Large intestine (tissue), 12 donors: Measurements from ENCODE around the gene SERTAD4. TPM values are rescaled to one million over a fixed set of nuclear protein-coding genes. Genes with fewer than 3 reads are reported as not detected.
"Not testable (repeated sequence)": the region's sequence is repeated elsewhere in the genome, so short reads cannot be mapped to it uniquely, and the experiment has no call there.

Source experiments
- DNase-seq, 2 donors: peaks; one replicate each; pipeline versions ENCODE4 v3.0.0 to v3.0.0-alpha.2; 2013
- H3K27ac ChIP-seq: one replicate; pipeline ENCODE4 v1.5.1; 2013; ENCODE audit warnings: low read length
- H3K27me3 ChIP-seq: 2 replicates; pipeline ENCODE4 v1.6.1; 2013; ENCODE audit warnings: low read length; ENCODE audit not compliant: control insufficient read depth, insufficient read depth
- H3K36me3 ChIP-seq: 2 replicates; pipeline ENCODE4 v1.6.1; 2013; ENCODE audit warnings: low read length; ENCODE audit not compliant: control insufficient read depth, insufficient read depth
- H3K4me1 ChIP-seq: one replicate; pipeline ENCODE4 v1.6.1; 2013; ENCODE audit warnings: low read length; ENCODE audit not compliant: control insufficient read depth, insufficient read depth
- H3K4me3 ChIP-seq: one replicate; pipeline ENCODE4 v1.5.1; 2013; ENCODE audit warnings: low read length
- H3K9me3 ChIP-seq: one replicate; pipeline ENCODE4 v1.6.1; 2013; ENCODE audit warnings: mild to moderate bottlenecking, low read depth, low read length, moderate library complexity; ENCODE audit not compliant: control insufficient read depth
- WGBS: methylation state at CpG from one replicate; pipeline ENCODE4 v1.1.5; 2013; ENCODE audit warnings: low lambda C conversion rate; ENCODE audit not compliant: insufficient coverage; 5-methylcytosine and 5-hydroxymethylcytosine counted together
- long read RNA-seq, 11 donors: transcript quantifications; one replicate each; lab custom pipeline, GENCODE V29; 2026
- polyA plus RNA-seq: library from polyadenylated mRNA; unstranded; fragments of 120-200 nt; gene quantifications from one replicate; pipeline ENCODE4 v1.2.1, GENCODE V29; 2013

Gene SERTAD4
- polyA plus RNA-seq = 2.2 TPM
- long read RNA-seq, donor 1 = 0 reads
- long read RNA-seq, donor 2 = 0 reads
- long read RNA-seq, donor 3 = 0 reads
- long read RNA-seq, donor 4 = 0 reads
- long read RNA-seq, donor 5, full-length matches to known transcripts = 1 of 1 reads
- long read RNA-seq, donor 5, partial matches to known transcripts = 0 of 1 reads
- long read RNA-seq, donor 5, other reads (novel, unspliced or antisense) = 0 of 1 reads
- long read RNA-seq, donor 6, full-length matches to known transcripts = 2 of 2 reads
- long read RNA-seq, donor 6, partial matches to known transcripts = 0 of 2 reads
- long read RNA-seq, donor 6, other reads (novel, unspliced or antisense) = 0 of 2 reads
- long read RNA-seq, donor 7, full-length matches to known transcripts = 1 of 1 reads
- long read RNA-seq, donor 7, partial matches to known transcripts = 0 of 1 reads
- long read RNA-seq, donor 7, other reads (novel, unspliced or antisense) = 0 of 1 reads
- long read RNA-seq, donor 8, full-length matches to known transcripts = 1 of 1 reads
- long read RNA-seq, donor 8, partial matches to known transcripts = 0 of 1 reads
- long read RNA-seq, donor 8, other reads (novel, unspliced or antisense) = 0 of 1 reads
- long read RNA-seq, donor 9 = 0 reads
- long read RNA-seq, donor 10, partial matches to known transcripts = 0 of 2 reads
- long read RNA-seq, donor 10, other reads (novel, unspliced or antisense) = 0 of 2 reads
- long read RNA-seq, donor 11, full-length matches to known transcripts = 3 of 3 reads
- long read RNA-seq, donor 11, partial matches to known transcripts = 0 of 3 reads
- long read RNA-seq, donor 11, other reads (novel, unspliced or antisense) = 0 of 3 reads

- peaks cover 63% of the 10 kb centered on the region for H3K27me3 ChIP-seq
- peak in 1 of 2 donors; percentile 56 for DNase-seq
- WGBS = no CpG with 5 or more reads among the region's 81 CpGs
- H3K4me1 ChIP-seq = peaks cover 9% of the 10 kb centered on the region
- peaks cover 6% of the 10 kb centered on the region for H3K9me3 ChIP-seq
- no peak within 1 kb of the TSS for H3K27ac ChIP-seq
- H3K36me3 ChIP-seq = no peaks in the 10 kb centered on the region
- peak within 1 kb of the TSS; percentile 53 for H3K4me3 ChIP-seq
Measured at GRCh38 chr1:210232511-210233215, at the start of gene SERTAD4. Gene SERTAD4, plus strand, starts transcription at chr1:210232796. Its CDS starts 5,165 bp downstream, at chr1:210237961.

DNA sequence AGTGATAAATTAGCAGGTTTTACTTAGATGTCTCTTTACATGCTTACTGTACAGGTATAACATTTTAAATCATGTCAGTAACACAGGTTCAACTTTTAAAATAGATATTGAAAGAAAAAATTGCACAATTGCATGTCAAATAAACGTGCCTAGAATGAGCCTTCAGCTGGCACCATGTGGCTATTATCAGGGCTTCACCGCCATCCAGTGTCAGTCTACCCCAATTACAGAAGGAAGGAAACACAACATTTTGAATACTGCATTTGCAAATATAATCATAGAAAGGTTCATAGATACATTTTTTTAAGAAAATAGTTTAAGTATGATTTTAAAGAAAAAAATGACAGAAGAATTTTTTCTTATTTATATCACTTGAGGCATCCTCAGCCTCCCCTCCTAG lies 47.5 kb upstream of the SERTAD4 start:
- H3K4me1 ChIP-seq = no peaks in the 10 kb centered on the region
- no peaks in the 10 kb centered on the region for H3K9me3 ChIP-seq
- H3K27ac ChIP-seq = no peak overlapping the region
- 80% methylated on average over 1 of the region's 2 CpGs for WGBS
- no peak overlapping the region for H3K4me3 ChIP-seq
- peaks cover 2% of the 10 kb centered on the region for H3K27me3 ChIP-seq
- H3K36me3 ChIP-seq = no peaks in the 10 kb centered on the region
- DNase-seq = no peak

DNA sequence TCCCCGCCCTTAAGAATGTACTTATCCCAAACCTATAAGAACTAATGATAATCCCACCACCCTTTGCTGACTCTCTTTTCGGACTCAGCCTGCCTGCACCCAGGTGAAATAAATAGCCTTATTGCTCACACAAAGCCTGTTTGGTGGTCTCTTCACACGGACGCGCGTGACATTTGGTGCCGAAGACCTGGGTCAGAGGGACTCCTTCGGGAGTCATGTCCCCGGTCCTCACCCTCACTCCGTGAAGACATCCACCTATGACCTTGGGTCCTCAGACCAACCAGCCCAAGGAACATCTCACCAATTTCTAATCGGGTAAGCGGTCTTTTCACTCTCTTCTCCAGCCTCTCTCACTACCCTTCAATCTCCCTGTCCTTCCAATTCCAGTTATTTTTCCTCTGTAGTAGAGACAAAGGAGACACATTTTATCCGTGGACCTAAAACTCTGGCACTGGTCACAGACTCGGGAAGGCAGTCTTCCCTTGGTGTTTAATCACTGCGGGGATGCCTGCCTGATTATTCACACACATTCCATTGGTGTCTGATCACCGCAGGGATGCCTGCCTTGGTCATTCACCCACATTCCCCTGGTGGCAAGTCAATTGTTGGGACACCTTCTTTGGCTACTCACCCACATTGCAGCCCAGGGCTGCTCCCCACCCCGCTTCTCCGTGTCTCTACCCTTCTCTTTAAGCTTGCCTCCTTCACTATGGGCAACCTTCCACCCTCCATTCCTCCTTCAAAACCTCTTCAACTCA lies 44.6 kb upstream of the SERTAD4 start:
- not testable (repeated sequence) for H3K4me1 ChIP-seq, H3K27ac ChIP-seq, H3K36me3 ChIP-seq, DNase-seq, H3K4me3 ChIP-seq, H3K9me3 ChIP-seq, H3K27me3 ChIP-seq
- 100% methylated on average over 2 of the region's 18 CpGs for WGBS

GRCh38 chr1:210189426-210189825 lies 43.2 kb upstream of the SERTAD4 start:
- WGBS = no CpG with 5 or more reads among the region's 7 CpGs
- no peaks in the 10 kb centered on the region for H3K27me3 ChIP-seq
- no peaks in the 10 kb centered on the region for H3K36me3 ChIP-seq
- DNase-seq = no peak
- H3K27ac ChIP-seq = no peak overlapping the region
- no peaks in the 10 kb centered on the region for H3K4me1 ChIP-seq
- H3K9me3 ChIP-seq = no peaks in the 10 kb centered on the region
- no peak overlapping the region for H3K4me3 ChIP-seq

GRCh38 chr1:210195635-210196160 lies 36.9 kb upstream of the SERTAD4 start:
- peaks cover 3% of the 10 kb centered on the region for H3K9me3 ChIP-seq
- no peaks in the 10 kb centered on the region for H3K36me3 ChIP-seq
- no peak overlapping the region for H3K4me3 ChIP-seq
- 100% methylated on average over 2 of the region's 8 CpGs for WGBS
- H3K27ac ChIP-seq = no peak overlapping the region
- no peak for DNase-seq
- H3K27me3 ChIP-seq = no peaks in the 10 kb centered on the region
- H3K4me1 ChIP-seq = no peaks in the 10 kb centered on the region

DNA sequence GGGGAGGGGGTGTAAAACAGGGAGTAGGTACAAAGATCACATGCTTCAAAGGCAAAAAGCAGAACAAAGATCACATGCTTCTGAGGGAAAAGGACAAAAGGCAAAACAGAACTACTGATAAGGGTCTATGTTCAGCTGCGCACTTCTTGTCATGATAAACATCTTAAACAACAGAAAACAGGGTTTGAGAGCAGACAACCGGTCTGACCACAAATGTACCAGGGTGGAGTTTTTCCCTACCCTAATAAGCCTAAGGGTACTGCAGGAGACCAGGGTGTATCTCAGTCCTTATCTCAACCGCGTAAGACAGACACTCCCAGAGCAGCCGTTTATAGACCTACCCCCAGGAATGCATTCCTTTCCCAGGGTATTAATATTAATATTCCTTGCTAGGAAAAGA lies 36.3 kb upstream of the SERTAD4 start:
- not testable (repeated sequence) for H3K4me3 ChIP-seq, H3K27me3 ChIP-seq, H3K4me1 ChIP-seq, H3K9me3 ChIP-seq, H3K27ac ChIP-seq, H3K36me3 ChIP-seq, DNase-seq
- no CpG with 5 or more reads among the region's 5 CpGs for WGBS

DNA sequence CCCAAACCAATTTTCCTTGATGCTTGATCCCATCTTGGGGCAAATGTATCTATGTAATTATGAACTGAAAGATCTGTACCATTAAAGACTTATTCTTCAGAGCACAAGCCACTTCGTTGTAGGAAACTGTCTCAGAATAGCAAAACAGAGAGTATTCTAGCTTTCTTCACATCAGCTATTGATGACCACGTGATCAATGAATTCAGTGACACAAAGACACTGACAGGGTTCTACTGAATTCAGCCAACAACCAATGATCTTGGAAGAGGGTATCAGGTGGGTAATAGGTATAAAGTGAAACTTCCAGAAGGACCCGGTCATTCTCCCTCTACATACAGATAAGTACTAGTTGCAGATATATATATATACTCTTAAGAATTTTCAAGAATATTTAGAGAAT lies 33.8 kb upstream of the SERTAD4 start:
- Histone ChIP-seq H3K4me1 (no peaks in the 10 kb centered on the region), H3K27me3 (no peaks in the 10 kb centered on the region), H3K27ac (no peak overlapping the region), H3K36me3 (no peaks in the 10 kb centered on the region), H3K4me3 (no peak overlapping the region), H3K9me3 (peaks cover 3% of the 10 kb centered on the region)
- no peak for DNase-seq
- WGBS = 100% methylated on average over 1 of the region's 3 CpGs

GRCh38 chr1:210200124-210200736 lies 32.4 kb upstream of the SERTAD4 start:
- Histone ChIP-seq H3K27ac (no peak overlapping the region), H3K4me1 (no peaks in the 10 kb centered on the region), H3K36me3 (no peaks in the 10 kb centered on the region), H3K9me3 (peaks cover 3% of the 10 kb centered on the region), H3K4me3 (no peak overlapping the region), H3K27me3 (no peaks in the 10 kb centered on the region)
- no peak for DNase-seq
- WGBS = 100% methylated on average over 1 of the region's 3 CpGs

DNA sequence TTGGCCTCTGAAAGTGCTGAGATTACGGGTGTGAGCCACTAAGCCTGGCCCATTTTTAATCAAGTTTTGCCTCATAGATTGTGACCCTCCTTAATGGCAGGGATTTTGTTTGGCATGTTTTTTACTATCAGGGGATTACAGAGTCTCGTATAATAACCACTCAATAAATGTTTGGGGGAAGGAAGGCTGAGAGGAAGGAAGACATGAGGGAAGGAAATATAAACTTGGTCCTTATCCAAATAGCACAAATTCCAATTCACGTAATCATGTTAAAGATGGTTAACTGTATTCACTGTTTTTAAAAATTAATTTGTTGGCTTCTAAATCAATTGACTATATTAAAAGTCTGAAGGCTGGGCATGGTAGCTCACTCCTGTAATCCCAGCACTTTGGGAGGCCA lies 30.9 kb upstream of the SERTAD4 start:
- Histone ChIP-seq H3K4me1 (no peaks in the 10 kb centered on the region), H3K27me3 (no peaks in the 10 kb centered on the region), H3K36me3 (no peaks in the 10 kb centered on the region), H3K27ac (no peak overlapping the region), H3K9me3 (no peaks in the 10 kb centered on the region), H3K4me3 (no peak overlapping the region)
- WGBS = 50% methylated on average over 1 of the region's 3 CpGs
- no peak for DNase-seq
